ENCODE measurements around the gene PTPN9.
"Not testable (repeated sequence)": the region's sequence is repeated elsewhere in the genome, so short reads cannot be mapped to it uniquely, and the experiment has no call there.

Gene PTPN9

DNA sequence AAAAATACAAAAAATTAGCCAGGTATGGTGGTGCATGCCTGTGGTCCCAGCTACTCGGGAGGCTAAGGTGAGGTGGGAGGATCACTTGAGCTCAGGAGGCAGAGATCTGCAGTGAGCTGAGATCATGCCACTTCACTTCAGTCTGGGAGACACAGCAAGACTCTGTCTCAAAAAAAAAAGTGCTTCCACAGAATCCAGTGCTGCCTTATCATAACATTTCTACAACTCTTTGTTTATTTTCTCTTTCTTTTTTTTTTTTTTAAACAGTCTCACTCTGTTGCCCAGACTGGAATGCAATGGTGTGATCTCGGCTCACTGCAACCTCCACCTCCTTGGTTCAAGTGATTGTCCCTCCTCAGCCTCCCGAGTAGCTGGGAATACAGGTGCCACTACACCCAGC, 53.4 kb downstream of the PTPN9 start:
- DNase-seq, result not testable (repeated sequence)

- DNase-seq, result no peak
Measured at GRCh38 chr15:75523011-75523410, 56.1 kb downstream of the PTPN9 start.

GRCh38 chr15:75517233-75517632, 61.9 kb downstream of the PTPN9 start:
- DNase-seq, result no peak

- no peak for DNase-seq
Measured at GRCh38 chr15:75508840-75509532, 70.1 kb downstream of the PTPN9 start.

- no peak for DNase-seq
Measured at GRCh38 chr15:75502360-75502759, 76.8 kb downstream of the PTPN9 start.

DNA sequence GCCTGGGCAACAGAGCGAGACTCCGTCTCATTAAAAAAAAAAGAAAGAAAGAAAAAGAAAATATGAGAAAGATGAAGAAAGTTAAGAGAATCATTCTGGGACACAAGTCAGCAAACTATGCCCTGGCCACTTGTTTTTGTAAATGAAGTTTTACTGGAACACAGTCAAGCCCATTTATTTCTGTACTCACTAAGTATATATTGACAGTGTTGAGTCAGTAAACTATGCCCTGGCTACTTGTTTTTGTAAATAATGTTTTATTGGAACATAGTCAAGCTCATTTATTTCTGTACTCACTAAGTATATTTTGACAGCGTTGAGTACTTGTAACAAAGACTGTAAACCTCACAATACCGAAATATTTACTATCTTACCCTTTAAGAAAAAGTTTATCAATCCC, 85.4 kb downstream of the PTPN9 start:
- DNase-seq, result no peak

DNA sequence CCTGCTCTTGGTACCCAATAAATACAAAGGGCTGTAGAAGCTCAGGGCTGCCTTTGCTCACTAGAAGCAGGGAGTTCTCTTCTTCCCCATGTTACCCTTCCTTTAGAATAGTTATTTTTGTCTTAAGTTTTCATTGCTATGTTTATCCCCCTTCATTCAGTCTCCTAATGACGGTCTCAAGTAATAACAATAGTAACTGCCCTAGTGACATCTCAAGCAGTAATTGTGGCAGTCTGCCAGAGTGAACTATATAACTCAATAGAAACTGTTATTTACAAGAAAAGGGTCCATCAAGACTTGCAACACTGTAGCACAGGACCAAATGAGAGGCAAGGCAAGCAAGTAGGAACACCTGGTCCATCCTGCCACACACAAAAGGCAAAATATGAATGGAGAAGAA, 95.2 kb downstream of the PTPN9 start:
- no peak for DNase-seq

GRCh38 chr15:75483556-75483955, 95.6 kb downstream of the PTPN9 start:
- DNase-seq, result not testable (repeated sequence)

DNA sequence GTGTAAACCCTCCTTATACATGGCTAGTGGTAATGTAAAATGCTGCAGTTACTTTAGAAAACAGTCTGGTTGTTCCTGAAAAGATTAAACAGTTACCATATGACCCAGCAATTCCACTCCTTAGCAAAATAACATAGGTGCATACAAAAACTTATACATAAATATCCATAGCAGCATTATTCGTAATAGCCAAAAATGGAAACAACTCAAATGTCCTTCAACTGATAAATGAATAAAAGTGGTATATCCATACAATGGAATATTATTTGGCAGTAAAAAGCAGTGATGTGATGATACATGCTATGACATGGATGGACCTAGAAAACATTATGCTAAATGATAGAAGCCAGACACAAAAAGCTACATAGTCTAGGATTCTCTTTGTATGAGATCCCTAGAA, 96.0 kb downstream of the PTPN9 start:
- DNase-seq, result no peak

DNA sequence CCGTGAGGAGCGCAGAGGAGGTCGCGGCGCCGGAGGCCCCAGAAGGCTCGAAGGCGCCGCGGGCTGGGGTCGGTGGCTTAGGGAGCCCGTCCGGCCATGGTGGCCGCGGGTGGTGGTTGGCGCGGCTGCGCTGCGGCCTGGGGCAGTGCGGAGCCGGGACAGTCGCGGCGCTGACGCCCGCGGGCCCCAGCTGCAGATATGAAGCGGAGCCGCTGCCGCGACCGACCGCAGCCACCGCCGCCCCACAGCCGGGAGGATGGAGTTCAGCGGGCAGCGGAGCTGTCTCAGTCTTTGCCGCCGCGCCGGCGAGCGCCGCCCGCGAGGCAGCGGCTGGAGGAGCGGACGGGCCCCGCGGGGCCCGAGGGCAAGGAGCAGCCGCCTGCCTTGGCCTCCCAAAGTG, 98.7 kb downstream of the PTPN9 start:
- DNase-seq, result not testable (repeated sequence)

DNA sequence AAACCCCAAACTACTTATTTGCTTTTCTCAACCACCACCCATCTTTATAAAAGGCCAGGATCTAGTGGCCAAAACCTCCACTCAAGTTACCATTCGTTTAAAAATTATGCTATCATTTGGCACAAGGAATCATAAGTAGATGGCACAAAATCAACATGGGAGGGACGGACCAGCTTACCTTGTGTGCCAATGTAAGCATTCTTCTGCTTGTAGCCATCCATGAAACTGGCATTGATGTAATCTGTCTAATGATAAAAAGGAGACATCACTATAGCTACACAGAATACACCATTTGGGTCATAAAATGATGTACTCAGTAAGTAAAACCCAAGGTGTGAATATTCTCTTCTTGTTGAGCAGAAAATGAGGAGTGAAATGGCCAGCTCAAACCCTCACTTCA, 99.4 kb downstream of the PTPN9 start:
- no peak for DNase-seq

GRCh38 chr15:75477094-75477493, 102.0 kb downstream of the PTPN9 start:
- DNase-seq, result not testable (repeated sequence)

DNA sequence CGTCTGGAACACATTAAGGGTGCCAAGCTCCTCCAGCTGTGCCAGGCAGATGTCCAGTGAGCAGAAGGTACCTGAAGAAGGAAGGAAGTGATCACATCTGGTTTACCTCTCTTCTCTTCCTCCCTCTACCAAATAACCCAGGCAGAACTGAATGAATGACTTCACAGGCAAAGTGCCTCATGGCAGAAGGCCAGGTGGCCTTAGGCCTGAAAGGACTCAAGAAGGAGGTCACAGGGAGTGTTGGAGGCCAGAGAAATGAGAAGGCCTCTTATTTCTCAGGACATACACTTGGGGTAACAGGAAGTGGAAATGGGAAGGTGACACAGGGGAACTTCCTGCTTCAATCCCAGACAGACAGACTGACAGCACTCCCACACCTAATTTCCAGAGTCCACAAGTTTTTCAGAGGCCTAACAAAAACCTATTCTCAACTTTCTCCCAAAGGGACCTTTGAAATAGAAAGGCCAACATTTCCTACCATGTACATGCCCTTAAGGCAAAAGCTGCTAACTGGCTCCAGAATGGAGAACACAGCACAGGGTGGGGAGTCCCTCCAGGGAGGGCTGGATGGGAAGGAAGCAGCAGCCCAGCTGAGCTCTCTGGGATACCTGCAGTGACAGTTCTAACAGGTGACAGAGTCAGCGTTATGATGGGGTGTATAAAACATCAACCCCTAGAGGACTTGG, 110.1 kb downstream of the PTPN9 start:
- no peak for DNase-seq

DNA sequence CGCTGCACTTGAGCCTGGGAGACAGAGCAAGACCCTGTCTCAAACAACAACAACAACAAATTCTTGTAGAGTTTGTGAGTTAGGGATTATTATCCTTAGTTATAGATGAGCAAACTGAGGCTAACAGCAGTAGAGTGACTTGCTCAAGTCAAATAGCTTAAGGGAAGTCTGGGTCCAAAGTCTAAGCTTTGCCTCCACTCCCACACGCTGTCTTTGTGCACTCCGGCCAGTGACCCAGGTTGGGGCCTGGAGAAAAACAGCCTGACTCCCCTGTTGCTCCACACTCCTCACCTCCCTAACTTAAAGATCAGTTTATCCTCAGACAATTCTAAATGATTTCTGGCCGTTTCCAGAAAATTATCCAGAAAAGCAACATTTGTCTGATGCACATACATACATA, 118.5 kb downstream of the PTPN9 start:
- no peak for DNase-seq

DNA sequence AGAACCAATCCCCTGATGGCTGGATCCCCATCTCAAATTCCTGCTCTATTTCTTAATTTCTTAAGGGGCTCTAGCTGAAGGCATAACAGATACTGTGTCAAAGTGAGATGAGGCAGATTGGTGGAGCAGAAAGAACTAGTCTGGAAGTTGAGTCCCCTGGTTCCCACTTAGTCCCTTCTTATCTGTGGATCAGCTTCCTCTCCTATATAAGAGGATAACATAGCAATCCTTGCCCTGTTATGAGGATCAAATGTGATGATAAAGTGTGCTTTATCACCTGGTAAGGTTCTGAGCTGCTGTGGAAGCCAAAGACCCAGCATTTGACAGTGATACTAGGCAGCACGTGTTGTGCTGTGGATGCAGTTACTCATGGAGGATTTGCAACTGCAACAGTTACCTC, 119.5 kb downstream of the PTPN9 start:
- DNase-seq, result no peak

GRCh38 chr15:75456710-75457109, 122.4 kb downstream of the PTPN9 start:
- DNase-seq, result no peak

- no peak for DNase-seq
Measured at GRCh38 chr15:75455982-75456531, 123.1 kb downstream of the PTPN9 start.

DNA sequence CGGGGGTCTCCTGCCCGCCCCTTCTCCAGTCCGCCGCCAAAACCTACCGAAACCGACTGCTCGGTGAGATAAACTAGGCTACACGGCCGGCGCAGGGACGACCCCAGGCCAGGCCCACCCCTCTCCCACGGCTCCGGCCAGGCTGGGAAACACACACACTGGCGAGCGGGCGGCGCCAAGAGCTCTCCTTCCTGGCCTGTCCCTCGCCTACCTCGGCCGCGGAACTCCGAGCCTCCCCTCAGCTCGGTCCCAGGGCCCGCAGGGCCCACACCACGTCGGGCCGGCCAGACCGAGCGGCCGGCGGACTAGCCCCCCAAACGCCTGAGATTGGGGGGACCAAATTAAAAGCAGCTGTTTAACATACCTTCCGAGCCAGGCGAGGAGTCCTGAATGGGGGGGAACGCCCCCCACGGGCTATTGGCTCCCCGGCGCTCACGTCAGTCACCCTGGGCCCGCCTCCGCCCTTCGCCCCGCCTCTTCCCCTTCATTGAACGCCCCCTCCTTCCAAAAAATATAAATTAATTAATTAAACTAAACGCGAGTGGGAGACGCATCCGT, 123.6 kb downstream of the PTPN9 start:
- peak; percentile 11 for DNase-seq

- peak; percentile 32 for DNase-seq
Measured at GRCh38 chr15:75454471-75455378, 124.4 kb downstream of the PTPN9 start.

- peak; percentile 97 for DNase-seq
Measured at GRCh38 chr15:75453703-75454470, 125.2 kb downstream of the PTPN9 start.

DNA sequence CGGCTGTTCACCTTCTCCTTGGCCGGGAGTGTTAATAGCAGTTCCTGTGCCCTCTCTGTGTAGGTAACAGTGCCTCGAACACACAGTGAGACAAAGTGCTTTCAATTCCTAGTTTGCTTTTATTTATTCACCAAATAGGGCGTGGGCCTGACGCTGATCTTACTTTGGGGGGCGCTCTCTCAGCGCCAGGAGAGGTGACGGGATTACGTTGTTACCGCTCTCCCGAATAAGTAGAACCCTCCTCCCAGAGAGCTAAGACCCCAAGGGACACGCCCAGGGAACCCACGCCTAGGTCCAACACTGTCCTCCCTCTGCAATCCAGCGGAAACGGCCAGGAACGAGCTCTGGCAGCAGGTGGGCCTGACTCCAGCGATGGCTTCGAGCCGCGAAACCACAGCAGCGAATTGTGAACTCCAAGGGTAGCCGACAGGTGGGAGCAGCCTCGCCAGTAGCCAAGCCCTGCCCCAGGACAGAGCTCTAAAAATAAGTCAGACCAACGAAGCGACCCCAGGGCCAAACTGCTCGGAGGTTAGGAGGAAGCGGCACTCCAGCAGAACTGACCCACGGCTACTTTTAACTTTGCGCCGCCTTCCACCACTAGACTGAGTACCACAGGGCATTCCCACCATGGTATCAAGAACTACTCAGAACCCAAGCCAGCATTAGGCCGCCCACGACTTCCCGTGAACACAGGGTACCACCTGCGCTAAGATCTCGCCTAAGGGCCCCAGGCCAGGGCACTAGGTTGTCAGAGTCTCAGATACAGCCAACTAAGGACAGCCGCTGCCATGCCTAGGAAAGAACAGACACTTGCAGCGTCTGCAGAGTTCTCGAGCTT, 126.0 kb downstream of the PTPN9 start:
- no peak for DNase-seq

Measured in SIG-M5 (cell line).